H1 (cell line): ENCODE data around the gene RAD51B. TPM values are rescaled to one million over a fixed set of nuclear protein-coding genes. Genes with fewer than 3 reads are reported as not detected.

Source experiments
- CTCF ChIA-PET: fragments of 300-600 bp; sonication (Branson Sonifier 250); formaldehyde crosslinking; loops from one replicate; lab custom pipeline; 2021; ENCODE audit not compliant: partially characterized antibody; lab: Charles Lee
- POLR2A ChIA-PET: fragments of 300-600 bp; sonication (Branson Sonifier 250); formaldehyde crosslinking; loops from one replicate; lab custom pipeline; 2021; ENCODE audit warnings: inconsistent platforms; ENCODE audit not compliant: partially characterized antibody; lab: Charles Lee
- DNase-seq, 2 experiments: peaks; one replicate each; pipeline versions ENCODE4 v3.0.0 to v3.0.0-alpha.2; 2010 to 2022; ENCODE audit warnings: low spot score in 2 of 2, low read depth in 1 of 2, mixed read lengths in 1 of 2
- FAIRE-seq: peaks from 2 replicates; lab custom pipeline; 2011; peaks lifted over from hg19 to GRCh38; lab: Jason Lieb, UNC
- H2AFZ ChIP-seq: 2 replicates; pipeline ENCODE4 v1.8.1; 2012; ENCODE audit warnings: low read length, inconsistent platforms
- H2AK5ac ChIP-seq: 2 replicates; pipeline ENCODE4 v1.6.1; 2013; ENCODE audit warnings: low read depth, low read length
- H2BK120ac ChIP-seq: replicated peaks from 2 replicates; pipeline ENCODE3; 2013; ENCODE audit warnings: low read depth, low read length, inconsistent platforms
- H2BK12ac ChIP-seq: 2 replicates; pipeline ENCODE4 v1.6.1; 2013; ENCODE audit warnings: low read depth, low read length
- H2BK15ac ChIP-seq: 2 replicates; pipeline ENCODE4 v1.6.1; 2013; ENCODE audit warnings: low read length
- H2BK20ac ChIP-seq: 2 replicates; pipeline ENCODE4 v1.6.1; 2013; ENCODE audit warnings: low read length
- H2BK5ac ChIP-seq: 2 replicates; pipeline ENCODE4 v1.6.1; 2013; ENCODE audit warnings: low read depth, low read length
- H3K14ac ChIP-seq: 2 replicates; pipeline ENCODE4 v1.6.1; 2013; ENCODE audit warnings: inconsistent platforms; ENCODE audit not compliant: insufficient read length
- H3K18ac ChIP-seq: 2 replicates; pipeline ENCODE4 v1.6.1; 2013; ENCODE audit warnings: low read length; ENCODE audit errors: extremely low read depth
- H3K23ac ChIP-seq: 2 replicates; pipeline ENCODE4 v1.6.1; 2013; ENCODE audit warnings: inconsistent platforms; ENCODE audit not compliant: insufficient read length
- H3K23me2 ChIP-seq: 2 replicates; pipeline ENCODE4 v1.6.1; 2013; ENCODE audit warnings: low read depth, low read length
- H3K27ac ChIP-seq: 2 replicates; pipeline ENCODE4 v1.6.1; 2011; ENCODE audit warnings: low read depth, low read length, inconsistent platforms
- H3K27me3 ChIP-seq, 4 experiments: replicated peaks in 1 of 4; 1 replicate in 1 of 4; 2 replicates in 3 of 4; pipeline versions ENCODE4 v1.6.1 to v1.8.1; 2011 to 2013; ENCODE audit warnings: low read length in 3 of 4, mild to moderate bottlenecking in 3 of 4, inconsistent platforms in 2 of 4, mixed read lengths in 2 of 4, moderate library complexity in 1 of 4; ENCODE audit not compliant: control insufficient read depth in 3 of 4, insufficient read depth in 3 of 4; ENCODE audit errors: extremely low read depth in 1 of 4
- H3K36me3 ChIP-seq, 4 experiments: 2 replicates each; pipeline versions ENCODE4 v1.6.1 to v1.8.1; 2011 to 2013; ENCODE audit warnings: mild to moderate bottlenecking in 4 of 4, low read length in 3 of 4, moderate library complexity in 2 of 4, control low read depth in 1 of 4, inconsistent platforms in 1 of 4; ENCODE audit not compliant: insufficient read depth in 4 of 4, control insufficient read depth in 2 of 4
- H3K4ac ChIP-seq: replicated peaks from 2 replicates; pipeline ENCODE3; 2013; ENCODE audit warnings: low read length, low read depth, mixed read lengths, inconsistent platforms; ENCODE audit not compliant: insufficient read length
- H3K4me1 ChIP-seq, 4 experiments: replicated peaks in 1 of 4; 1 replicate in 1 of 4; 2 replicates in 3 of 4; pipeline versions ENCODE4 v1.6.1 to v1.8.1; 2011 to 2013; ENCODE audit warnings: low read length in 3 of 4, inconsistent platforms in 2 of 4, mixed read lengths in 1 of 4; ENCODE audit not compliant: insufficient read depth in 4 of 4, control insufficient read depth in 3 of 4
- H3K4me2 ChIP-seq, 2 experiments: 2 replicates each; pipeline versions ENCODE4 v1.6.1 to v1.8.1; 2011 to 2013; ENCODE audit warnings: low read depth in 2 of 2, low read length in 2 of 2, control low read depth in 1 of 2, inconsistent platforms in 1 of 2, mild to moderate bottlenecking in 1 of 2; ENCODE audit not compliant: insufficient read depth in 1 of 2
- H3K4me3 ChIP-seq, 4 experiments: fragments of 200-600, 300-600 bp in 1 of 4; sonication (generic), shearing (Covaris generic), sonication (Bioruptor Twin) in 1 of 4; 2 replicates each; pipeline versions ENCODE4 v1.5.1 to v1.8.1; 2011 to 2016; ENCODE audit warnings: low read length in 4 of 4, low read depth in 3 of 4, control low read depth in 2 of 4, inconsistent platforms in 2 of 4, mild to moderate bottlenecking in 2 of 4, mixed read lengths in 1 of 4, moderate library complexity in 1 of 4; ENCODE audit not compliant: insufficient read depth in 2 of 4; ENCODE audit errors: extremely low read depth in 1 of 4
- H3K56ac ChIP-seq: replicated peaks from 2 replicates; pipeline ENCODE3; 2013; ENCODE audit warnings: low read depth, mild to moderate bottlenecking, mixed read lengths, low read length, inconsistent platforms; ENCODE audit not compliant: insufficient read length
- H3K79me1 ChIP-seq: 2 replicates; pipeline ENCODE4 v1.6.1; 2013; ENCODE audit warnings: low read depth, low read length, control low read depth
- H3K79me2 ChIP-seq, 2 experiments: 2 replicates each; pipeline versions ENCODE4 v1.6.1 to v1.8.1; 2012 to 2013; ENCODE audit warnings: low read length in 2 of 2, mild to moderate bottlenecking in 2 of 2, inconsistent platforms in 1 of 2; ENCODE audit not compliant: insufficient read depth in 2 of 2, control insufficient read depth in 1 of 2
- H3K9ac ChIP-seq, 4 experiments: replicated peaks in 1 of 4; 1 replicate in 1 of 4; 2 replicates in 3 of 4; pipeline versions ENCODE4 v1.6.1 to v1.8.1; 2011 to 2013; ENCODE audit warnings: low read depth in 3 of 4, low read length in 3 of 4, control low read depth in 2 of 4, mild to moderate bottlenecking in 2 of 4, moderate library complexity in 2 of 4, inconsistent platforms in 1 of 4; ENCODE audit errors: extremely low read depth in 1 of 4
- H3K9me3 ChIP-seq, 2 experiments: 2 replicates each; pipeline versions ENCODE4 v1.6.1 to v1.8.1; 2012 to 2013; ENCODE audit warnings: mild to moderate bottlenecking in 2 of 2, moderate library complexity in 2 of 2, control low read depth in 1 of 2, inconsistent platforms in 1 of 2, low read depth in 1 of 2, low read length in 1 of 2, mixed read lengths in 1 of 2; ENCODE audit not compliant: insufficient read depth in 2 of 2
- H4K20me1 ChIP-seq, 2 experiments: replicated peaks in 1 of 2; 2 replicates each; pipeline versions ENCODE3 to v1.8.1; 2011 to 2013; ENCODE audit warnings: inconsistent platforms in 2 of 2, low read length in 2 of 2, mild to moderate bottlenecking in 1 of 2; ENCODE audit not compliant: insufficient read depth in 2 of 2, control insufficient read depth in 1 of 2
- H4K5ac ChIP-seq: 2 replicates; pipeline ENCODE4 v1.6.1; 2013; ENCODE audit warnings: low read length, low read depth, mixed read lengths, inconsistent platforms; ENCODE audit not compliant: insufficient read length
- H4K8ac ChIP-seq: 2 replicates; pipeline ENCODE4 v1.8.0; 2013; ENCODE audit warnings: mild to moderate bottlenecking, moderate library complexity, low read length, inconsistent platforms; ENCODE audit not compliant: insufficient read depth; ENCODE audit errors: extremely low read depth
- H4K91ac ChIP-seq: replicated peaks from 2 replicates; pipeline ENCODE3; 2013; ENCODE audit warnings: low read length, mixed read lengths, inconsistent platforms; ENCODE audit not compliant: insufficient read length
- CHD1 ChIP-seq: IDR thresholded peaks from 2 replicates; pipeline ENCODE4 v1.6.1; 2012; ENCODE audit warnings: low read depth, low read length, improper control_type of control experiment
- RAD21 ChIP-seq, 2 experiments: IDR thresholded peaks in 1 of 2; conservative IDR thresholded peaks in 1 of 2; 2 replicates each; pipeline ENCODE4 v1.6.1; 2011; ENCODE audit warnings: low read depth in 2 of 2, low read length in 2 of 2, improper control_type of control experiment in 1 of 2, inconsistent platforms in 1 of 2, mild to moderate bottlenecking in 1 of 2, moderate library complexity in 1 of 2
- WGBS, 2 experiments: shearing (Covaris generic) in 1 of 2; methylation state at CpG; one replicate each; pipeline versions ENCODE4 v1.1.6 to v1.1.7; 2013 to 2015; ENCODE audit warnings: low lambda C conversion rate in 2 of 2, mixed read lengths in 2 of 2, inconsistent platforms in 1 of 2, low coverage in 1 of 2, missing lambda C conversion rate in 1 of 2; ENCODE audit not compliant: insufficient replicate concordance in 2 of 2, insufficient coverage in 1 of 2, insufficient read length in 1 of 2; ENCODE audit errors: extremely low coverage in 1 of 2, missing lambda C conversion rate in 1 of 2; 5-methylcytosine and 5-hydroxymethylcytosine counted together
- polyA plus RNA-seq, 7 experiments: library from polyadenylated mRNA; depleted of rRNA in 3 of 7; stranded (reverse) in 5 of 7; unstranded in 2 of 7; fragments of >200 nt in 5 of 7; fragments of 200-250 nt in 2 of 7; gene quantifications; 1 replicate in 5 of 7; 2 replicates in 1 of 7; 4 replicates in 1 of 7; pipeline versions ENCODE4 v1.2.1 to v1.2.3, GENCODE V29; 2011 to 2013; ENCODE audit warnings: missing spikeins in 2 of 7, mixed read lengths in 2 of 7
- total RNA-seq: library from RNA; stranded (reverse); fragmentation: NEBNext Ultra II Directional; extraction: Animal tissue kit (Norgen Biotek cat#: 25700); gene quantifications from 2 replicates; pipeline ENCODE4 v1.2.1, GENCODE V29; 2021

RAD51B gene
- total and polyA plus RNA-seq, 2 of the 8 experiments (the other 6 are each of a cell fraction or from before 2014, with no cell fraction given) = 3.9 to 14.9 TPM

DNA sequence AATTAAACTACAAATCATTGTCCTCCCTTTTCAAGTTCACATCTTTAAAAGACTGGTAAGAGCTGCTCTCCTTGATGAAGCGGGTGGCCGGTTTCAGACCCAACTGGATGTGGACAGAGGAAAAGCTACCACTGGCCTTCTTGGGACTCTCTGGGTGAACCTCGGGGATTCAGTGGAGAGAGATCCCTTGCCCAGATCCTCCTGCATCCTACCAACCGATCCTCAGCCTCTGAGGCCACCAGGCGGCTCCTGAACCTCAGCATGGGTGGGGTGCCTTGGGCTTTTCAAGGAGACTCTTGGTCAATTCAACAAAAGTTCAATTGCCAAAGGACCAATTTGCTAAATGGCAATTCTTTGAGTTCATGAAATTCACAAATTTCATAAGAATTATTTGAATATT, 888.8 kb downstream of the RAD51B start:
- TF ChIP-seq RAD21 (IDR thresholded peaks at IDR 0.05 in 1 of 2, conservative IDR thresholded peaks at IDR 0.05 in 1 of 2; ENCODE audit: low read depth in 2 of 2, low read length in 2 of 2) (peak; percentile 21; a peak in 3 of 4 replicates), CHD1 (no peak)
- no peak for DNase-seq
- POLR2A ChIA-PET = no interaction called here

More for the DNA sequence above, 888.8 kb downstream of the RAD51B start:
- Histone ChIP-seq H3K27ac (no peak overlapping the region), H3K23ac (no peak overlapping the region), H3K56ac (no peak overlapping the region), H3K4ac (no peak overlapping the region), H2BK5ac (no peak overlapping the region), H2BK120ac (no peak overlapping the region), H4K91ac (no peak overlapping the region), H4K5ac (no peak overlapping the region), H3K4me3 (no peak overlapping the region), H2BK15ac (no peak overlapping the region), H3K9ac (no peak overlapping the region), H3K4me2 (no peak overlapping the region), H3K79me1 (no peaks in the 10 kb centered on the region), H2BK20ac (no peak overlapping the region), H3K23me2 (no peaks in the 10 kb centered on the region), H3K18ac (no peak overlapping the region), H4K20me1 (no peaks in the 10 kb centered on the region), H2BK12ac (no peak overlapping the region), H3K9me3 (no peaks in the 10 kb centered on the region), H3K79me2 (no peaks in the 10 kb centered on the region), H4K8ac (no peak overlapping the region), H3K4me1 (no peaks in the 10 kb centered on the region), H3K27me3 (no peaks in the 10 kb centered on the region), H2AK5ac (no peak overlapping the region), H2AFZ (no peak overlapping the region), H3K14ac (no peak overlapping the region), H3K36me3 (no peaks in the 10 kb centered on the region)
- WGBS, 2 experiments = 70% methylated on average over 5 of the region's 5 CpGs; no CpG with 5 or more reads in 1 of the 2 experiments
- FAIRE-seq = no peak
- CTCF ChIA-PET = interaction anchor here (1.1 to 1.8 kb wide), 2 partner anchors 9 to 10 kb away, joined by 3 to 5 read pairs; no protein-coding TSS in a partner anchor
